Retina (tissue), 1 donor: ENCODE measurements around the gene PCIF1.
"Not testable (repeated sequence)": the region's sequence is repeated elsewhere in the genome, so short reads cannot be mapped to it uniquely, and the experiment has no call there.

Experiments
- DNase-seq: peaks from one replicate; pipeline ENCODE4 v3.0.0-alpha.2; 2016

The PCIF1 gene

DNA sequence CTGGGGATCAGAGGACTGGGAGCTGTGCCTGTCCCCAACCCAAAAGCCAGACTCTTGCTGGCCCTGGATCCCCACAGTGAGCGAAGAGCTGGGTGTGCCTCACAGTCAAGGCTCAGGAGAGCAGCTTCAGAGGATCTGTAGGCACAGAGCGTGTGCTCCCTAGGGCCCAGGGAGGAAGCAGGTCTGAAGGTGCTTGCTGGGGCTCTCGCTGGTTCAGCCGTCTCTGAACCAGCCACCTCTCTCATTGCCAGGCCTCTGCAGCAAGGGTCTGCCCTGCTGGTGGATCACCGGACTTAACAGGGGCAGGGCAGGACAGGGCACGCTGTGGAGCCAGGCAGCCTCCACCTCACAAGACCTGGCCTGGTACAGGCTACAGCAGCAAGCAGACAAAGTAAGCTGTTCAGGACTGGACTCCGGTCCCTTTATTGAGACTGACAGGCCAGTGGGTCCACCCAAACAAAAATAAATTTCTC lies 13.8 kb downstream of the PCIF1 start:
- DNase-seq = no peak

DNA sequence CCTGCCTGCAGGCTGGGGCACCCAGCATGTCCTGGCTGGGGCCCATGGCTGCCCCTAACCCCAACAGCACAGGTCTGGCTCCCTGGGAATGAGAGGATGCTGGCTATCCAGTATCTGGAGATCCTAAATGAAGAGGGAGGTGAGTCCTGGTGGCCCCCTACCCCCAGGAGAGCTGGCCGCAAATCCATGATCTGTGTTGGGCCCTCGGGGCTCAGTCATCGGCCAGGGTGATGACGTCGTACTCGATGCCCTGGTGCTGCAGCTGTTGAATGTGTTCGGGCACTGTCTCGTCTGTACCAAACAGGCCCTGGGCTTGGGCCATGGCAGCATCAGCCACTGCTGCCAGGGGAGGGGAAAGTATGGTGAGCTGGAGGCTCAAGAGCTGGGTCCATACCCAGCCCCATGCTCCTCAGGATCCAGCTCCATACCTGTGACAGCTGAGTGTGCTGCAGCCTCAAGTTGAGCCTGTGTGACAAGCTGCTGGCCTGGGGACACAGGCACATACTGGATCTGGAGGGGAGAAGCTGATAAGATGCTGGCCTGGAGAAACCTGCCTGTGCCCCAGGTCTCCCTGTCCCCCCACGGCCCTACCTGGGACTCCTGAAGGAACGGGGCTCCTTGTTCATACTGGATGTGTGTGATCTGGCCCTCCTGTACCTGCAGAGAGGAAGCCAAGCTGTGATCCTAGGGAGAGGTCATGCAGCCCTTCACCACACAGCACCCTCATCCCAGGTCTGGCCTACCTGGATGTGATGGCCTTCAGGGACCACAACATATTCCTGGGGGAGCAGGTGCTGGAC lies 14.5 kb downstream of the PCIF1 start:
- DNase-seq = no peak

DNA sequence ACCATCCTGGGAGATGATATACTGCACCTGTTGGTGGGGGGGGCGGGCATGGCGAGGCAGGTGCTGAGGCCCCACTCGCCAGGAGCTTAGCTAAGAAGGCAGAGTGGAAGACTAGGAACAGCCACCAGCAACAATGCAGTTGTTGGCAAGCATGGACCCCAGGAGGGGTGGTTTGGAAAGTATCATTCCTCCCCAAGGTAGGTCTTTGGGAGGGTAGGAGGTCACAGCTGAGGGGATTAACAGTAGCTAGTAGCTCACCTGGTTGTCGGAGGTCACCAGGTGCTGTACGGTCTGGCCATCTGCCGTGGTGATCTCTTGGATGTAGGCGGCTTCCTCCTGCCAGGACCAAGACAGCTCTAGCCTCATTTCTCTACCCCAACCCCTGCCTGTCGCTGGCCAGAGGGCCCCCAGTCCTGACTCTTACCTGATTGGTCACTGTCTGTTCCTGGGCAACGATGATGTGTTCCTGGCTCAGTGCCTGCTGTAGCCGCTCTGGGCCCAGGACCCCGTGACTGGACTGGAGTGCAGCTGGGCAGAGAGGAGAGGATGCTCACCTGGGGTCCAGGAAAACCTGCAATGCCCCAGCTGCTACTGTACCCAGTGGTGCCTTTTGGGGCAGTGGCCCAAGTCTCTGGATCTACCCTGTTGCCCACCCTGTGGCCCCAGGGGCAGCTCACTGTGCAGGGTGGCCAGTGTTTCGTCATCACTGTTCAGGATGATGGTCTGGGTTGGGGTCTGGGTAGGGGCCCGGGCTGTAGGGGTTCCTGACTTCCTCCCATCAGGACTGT lies 15.3 kb downstream of the PCIF1 start:
- no peak for DNase-seq

DNA sequence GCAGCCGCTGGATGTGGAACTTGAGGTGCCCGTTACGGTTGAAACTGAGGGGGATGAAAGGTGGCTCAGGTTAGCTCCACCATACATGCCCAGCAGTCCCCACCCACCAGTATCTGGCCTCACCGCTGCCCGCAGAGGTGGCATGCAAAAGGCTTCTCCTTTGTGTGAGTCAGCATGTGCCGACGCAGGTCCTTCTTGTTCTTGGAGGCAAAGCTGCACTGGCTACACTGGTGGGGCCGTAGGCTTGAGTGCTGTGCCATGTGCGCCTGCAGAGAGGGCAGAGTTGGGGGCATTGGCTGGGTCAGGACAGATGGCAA lies 15.8 kb downstream of the PCIF1 start:
- DNase-seq = no peak

GRCh38 chr20:45951925-45952834 lies 17.7 kb downstream of the PCIF1 start:
- DNase-seq = no peak

GRCh38 chr20:45952861-45953260 lies 18.4 kb downstream of the PCIF1 start:
- no peak for DNase-seq

DNA sequence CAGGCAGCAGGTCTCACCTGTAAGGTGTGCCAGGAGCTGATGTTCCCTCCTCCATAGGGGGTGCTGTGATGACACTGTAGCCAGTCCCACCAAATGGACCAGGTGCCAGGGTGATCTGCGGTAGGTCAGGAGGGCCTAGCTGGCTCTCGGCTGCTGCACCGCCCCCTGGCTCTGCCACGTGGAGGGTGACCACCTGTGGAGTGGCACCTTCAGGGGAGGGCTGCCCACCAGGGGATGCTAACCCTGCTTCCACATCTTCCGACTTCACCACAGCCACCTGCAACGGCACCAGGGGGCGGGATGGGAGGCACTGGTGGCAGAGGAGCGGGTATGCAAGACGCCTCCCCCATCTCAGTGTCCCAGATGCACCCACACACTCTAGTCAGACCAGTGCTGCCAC lies 19.2 kb downstream of the PCIF1 start:
- DNase-seq = no peak

DNA sequence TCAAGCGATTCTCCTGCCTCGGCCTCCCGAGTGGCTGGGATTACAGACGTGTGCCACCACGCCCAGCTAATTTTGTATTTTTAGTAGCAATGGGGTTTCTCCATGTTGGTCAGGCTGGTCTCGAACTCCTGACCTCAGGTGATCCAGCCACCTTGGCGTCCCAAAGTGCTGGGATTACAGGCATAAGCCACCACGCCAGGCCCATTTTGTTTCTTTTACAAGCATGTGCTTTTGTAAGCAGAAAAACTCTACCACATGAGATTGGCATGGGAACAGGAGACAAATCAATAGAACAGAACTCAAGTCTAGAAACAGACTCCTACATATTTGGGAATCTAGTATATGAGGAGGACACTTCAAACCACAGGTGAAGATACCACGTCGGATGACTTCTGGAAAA lies 21.8 kb downstream of the PCIF1 start:
- not testable (repeated sequence) for DNase-seq

GRCh38 chr20:45957021-45957941 lies 22.8 kb downstream of the PCIF1 start:
- no peak for DNase-seq

DNA sequence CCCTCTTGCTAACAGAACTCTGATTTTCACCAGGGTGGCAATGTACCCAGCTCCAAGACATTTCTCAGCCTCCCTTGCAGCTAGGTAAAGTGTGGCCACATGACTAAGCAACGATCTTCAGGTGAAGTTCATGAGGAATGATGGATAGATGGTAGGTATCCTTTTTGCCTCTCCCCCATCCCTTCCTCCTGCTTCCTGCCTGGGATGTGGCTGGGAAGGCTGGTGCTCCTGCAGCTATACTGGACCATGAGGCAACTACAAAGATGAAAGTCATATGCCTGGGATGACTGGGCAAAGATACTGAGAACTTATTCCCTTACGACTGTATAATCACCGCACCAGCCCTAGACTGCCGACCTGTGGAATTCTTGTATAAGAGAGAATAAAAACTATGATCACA lies 24.1 kb downstream of the PCIF1 start:
- DNase-seq = no peak

GRCh38 chr20:45959126-45959525 lies 24.6 kb downstream of the PCIF1 start:
- DNase-seq = no peak

DNA sequence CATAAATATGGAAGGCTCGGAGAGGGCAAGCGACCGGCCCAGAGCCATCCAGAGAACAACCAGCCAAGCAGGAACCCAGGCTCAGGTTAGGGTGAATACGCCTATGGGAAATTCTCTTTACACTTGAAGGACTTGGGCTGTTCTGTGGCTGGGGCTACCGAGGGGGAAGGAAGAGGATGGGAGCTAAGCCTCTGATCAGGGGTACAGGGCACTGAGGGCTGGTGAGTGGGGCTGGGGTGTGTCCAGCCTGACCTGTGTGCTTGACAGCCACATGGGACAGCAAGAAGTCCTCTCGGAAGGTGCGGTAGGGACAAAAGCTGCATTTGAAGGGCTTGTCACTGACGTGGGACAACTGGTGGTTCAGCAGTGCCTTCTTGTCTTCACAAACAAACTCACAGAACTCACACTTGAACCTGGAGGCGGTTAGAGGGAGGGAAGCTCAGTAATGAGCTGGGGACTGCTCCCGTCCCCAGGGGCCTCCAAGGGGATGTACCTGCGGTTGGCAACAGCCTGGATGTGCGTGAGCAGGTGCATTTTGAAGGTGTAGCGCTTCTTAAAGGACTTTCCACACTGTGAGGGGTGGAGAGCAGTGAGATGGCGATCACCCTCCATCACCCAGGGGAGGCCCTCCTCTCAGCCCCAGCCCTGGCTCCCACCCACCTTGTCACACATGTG lies 25.6 kb downstream of the PCIF1 start:
- no peak for DNase-seq

DNA sequence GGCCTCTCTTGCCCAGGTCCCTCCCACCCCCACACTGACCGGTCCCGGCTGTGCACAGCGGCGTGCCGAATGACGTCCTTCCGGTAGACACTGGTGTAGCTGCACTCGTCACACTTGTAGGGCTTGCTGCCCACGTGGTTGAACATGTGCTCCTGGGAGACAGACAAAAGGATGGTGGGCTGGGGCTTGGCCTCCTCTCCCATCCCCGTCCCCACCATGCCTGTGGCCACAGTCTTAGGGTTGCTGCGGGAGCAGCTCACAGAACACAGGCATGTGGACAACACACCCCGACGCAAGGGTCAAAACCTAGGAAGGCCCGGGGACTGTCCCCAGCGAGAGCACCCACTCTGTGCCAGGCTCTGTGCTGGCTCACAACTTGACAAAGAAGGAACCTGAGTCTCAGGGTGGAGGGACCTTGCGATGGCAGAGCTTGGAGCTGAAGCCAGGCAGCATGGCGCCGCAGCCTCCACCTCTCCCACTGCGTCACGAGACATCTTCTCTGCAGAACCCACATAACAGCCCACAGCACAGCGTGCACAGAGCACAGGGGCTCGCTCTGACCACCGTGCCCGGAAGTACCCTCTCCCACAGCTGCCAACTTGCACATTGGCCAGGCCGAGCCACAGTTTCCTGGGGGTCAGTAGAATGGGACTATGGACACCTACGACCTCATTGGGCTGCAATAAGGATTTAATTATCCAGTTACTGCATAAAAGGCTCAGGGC lies 27.7 kb downstream of the PCIF1 start:
- no peak for DNase-seq

DNA sequence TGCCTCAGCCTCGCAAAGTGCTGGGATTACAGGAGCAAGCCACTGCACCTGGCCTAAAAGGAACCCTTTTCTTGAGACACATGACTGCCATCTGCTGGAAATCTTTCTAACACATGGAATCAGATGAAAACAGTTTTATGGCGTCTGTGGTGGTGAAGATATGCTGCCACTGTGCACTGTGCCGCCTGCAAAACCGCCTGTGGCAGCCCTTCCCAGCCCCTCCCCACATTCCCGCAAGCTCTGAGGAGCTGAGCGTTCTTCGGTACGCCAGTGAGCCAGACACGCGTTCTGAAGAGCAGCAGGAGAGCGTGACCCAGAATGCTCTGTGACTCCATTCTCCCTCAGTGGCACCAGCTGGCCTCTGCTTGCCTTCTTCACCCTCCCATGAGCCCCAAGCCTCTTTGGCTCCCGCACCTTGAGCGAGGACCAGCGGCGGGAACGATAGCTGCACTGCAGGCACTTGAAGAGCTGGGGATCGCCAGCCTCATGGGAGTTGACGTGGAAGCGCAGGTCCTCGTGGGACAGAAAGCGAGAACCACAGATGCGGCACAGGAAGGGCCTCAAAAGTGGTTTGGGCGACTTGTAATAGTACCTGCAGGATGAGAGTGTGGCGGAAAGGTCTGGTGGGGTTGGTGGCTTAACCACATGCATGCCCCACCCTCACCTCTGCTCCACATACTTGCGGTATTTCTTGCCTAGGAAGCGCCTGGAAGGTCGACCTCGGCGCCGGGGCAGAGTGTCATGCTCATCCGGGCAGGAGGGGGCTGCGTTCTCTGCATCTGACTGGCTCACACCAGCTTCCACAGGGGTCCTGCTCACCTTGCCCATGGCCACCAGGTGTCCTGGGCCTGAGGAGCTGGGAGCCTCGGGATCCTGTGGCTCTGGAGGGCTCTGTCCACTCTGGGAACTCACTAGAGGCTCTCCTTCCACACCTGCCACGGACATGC lies 28.8 kb downstream of the PCIF1 start:
- no peak for DNase-seq

GRCh38 chr20:45964006-45964400 lies 29.5 kb downstream of the PCIF1 start:
- DNase-seq = no peak

- no peak for DNase-seq
Measured at GRCh38 chr20:45965169-45966002, 30.9 kb downstream of the PCIF1 start.

DNA sequence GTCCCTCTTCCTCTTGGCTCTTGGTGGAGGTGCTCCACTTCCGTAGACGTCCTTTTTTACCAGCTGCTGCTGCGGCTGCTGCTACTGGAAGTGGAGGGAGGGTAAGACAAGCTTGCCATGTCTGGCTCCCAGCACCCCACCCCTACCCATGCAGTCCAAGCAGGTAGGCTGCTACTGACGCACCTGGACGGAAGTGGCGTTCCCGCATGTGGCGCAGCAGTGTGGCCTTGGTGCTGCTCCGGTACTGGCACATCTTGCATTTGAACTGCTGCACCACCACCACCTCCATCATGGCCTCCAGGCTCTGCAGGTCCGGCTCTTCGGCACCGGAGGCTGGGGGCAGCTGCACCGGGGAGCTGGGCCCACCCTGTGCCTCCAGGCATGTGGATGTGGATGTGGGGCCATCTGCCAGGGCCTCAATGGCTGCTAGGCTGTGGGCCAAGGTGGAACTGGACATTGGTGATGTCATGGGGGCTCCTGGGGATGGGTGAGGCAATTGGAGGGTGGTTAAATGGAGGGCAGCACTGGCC lies 33.1 kb downstream of the PCIF1 start:
- no peak for DNase-seq

- no peak for DNase-seq
Measured at GRCh38 chr20:45968081-45968671, 33.7 kb downstream of the PCIF1 start.
